Esophagus muscularis mucosa (tissue), 4 donors: ENCODE results near the gene NHSL1.

Source experiments
- EP300 ChIP-seq: sonication (generic); formaldehyde crosslinking; IDR thresholded peaks from one replicate; pipeline ENCODE4 v1.6.1; 2017; ENCODE audit warnings: antibody characterized with exemption
- POLR2A ChIP-seq: fragments of 450-650 bp; IDR thresholded peaks from one replicate; pipeline ENCODE4 v1.6.1; 2017; ENCODE audit warnings: antibody characterized with exemption, moderate library complexity, mild to moderate bottlenecking, low read depth
- TF ChIP-seq, protein P1 (sequence below), 3 experiments: fragments of 200-600 bp in 2 of 3; fragments of 450-650 bp in 1 of 3; sonication (generic) in 2 of 3; IDR thresholded peaks; one replicate each; pipeline ENCODE4 v1.5.1; 2017 to 2019; ENCODE audit warnings: antibody characterized with exemption in 3 of 3, mild to moderate bottlenecking in 2 of 3, moderate library complexity in 1 of 3

DNA sequence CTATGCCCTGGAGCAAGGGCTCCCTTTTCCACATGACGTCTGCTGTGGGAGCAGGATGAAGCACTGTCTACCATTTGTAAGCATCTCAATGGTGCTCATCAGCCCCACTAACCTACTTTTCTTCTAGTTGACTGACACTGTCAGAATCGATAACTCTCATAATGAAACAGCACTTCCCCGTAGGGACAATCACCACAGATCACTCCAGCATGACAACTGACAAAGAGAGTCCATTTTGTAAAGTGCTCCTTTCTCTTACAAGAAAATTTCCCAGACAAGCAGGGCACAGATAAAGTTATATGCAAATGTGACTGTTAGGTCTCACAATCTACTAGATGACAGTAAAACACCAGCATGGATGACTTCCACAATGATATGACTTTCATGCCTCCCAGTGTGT is 48.8 kb downstream of the NHSL1 start:
- TF ChIP-seq, protein P1, sequence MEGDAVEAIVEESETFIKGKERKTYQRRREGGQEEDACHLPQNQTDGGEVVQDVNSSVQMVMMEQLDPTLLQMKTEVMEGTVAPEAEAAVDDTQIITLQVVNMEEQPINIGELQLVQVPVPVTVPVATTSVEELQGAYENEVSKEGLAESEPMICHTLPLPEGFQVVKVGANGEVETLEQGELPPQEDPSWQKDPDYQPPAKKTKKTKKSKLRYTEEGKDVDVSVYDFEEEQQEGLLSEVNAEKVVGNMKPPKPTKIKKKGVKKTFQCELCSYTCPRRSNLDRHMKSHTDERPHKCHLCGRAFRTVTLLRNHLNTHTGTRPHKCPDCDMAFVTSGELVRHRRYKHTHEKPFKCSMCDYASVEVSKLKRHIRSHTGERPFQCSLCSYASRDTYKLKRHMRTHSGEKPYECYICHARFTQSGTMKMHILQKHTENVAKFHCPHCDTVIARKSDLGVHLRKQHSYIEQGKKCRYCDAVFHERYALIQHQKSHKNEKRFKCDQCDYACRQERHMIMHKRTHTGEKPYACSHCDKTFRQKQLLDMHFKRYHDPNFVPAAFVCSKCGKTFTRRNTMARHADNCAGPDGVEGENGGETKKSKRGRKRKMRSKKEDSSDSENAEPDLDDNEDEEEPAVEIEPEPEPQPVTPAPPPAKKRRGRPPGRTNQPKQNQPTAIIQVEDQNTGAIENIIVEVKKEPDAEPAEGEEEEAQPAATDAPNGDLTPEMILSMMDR (IDR thresholded peaks at IDR 0.05): no peak
- TF ChIP-seq POLR2A (no peak), EP300 (no peak)
